Mesenteric fat pad (tissue), 1 donor: ENCODE measurements around the gene RADIL. TPM values are rescaled to one million over a fixed set of nuclear protein-coding genes. Genes with fewer than 3 reads are reported as not detected.
"Not testable (repeated sequence)": the region's sequence is repeated elsewhere in the genome, so short reads cannot be mapped to it uniquely, and the experiment has no call there.

ENCODE experiments used
- DNase-seq: peaks from one replicate; pipeline ENCODE4 v3.0.0-alpha.2; 2020; ENCODE audit warnings: low spot score
- long read RNA-seq: library from polyadenylated mRNA; unstranded; transcript quantifications from one replicate; pipeline ENCODE4 v2.0.0, GENCODE V29; 2020
- total RNA-seq: library from RNA; stranded (reverse); fragmentation: NEBNext Ultra II Directional; extraction: Animal tissue kit (Norgen Biotek cat#: 25700); gene quantifications from one replicate; pipeline ENCODE4 v1.2.1, GENCODE V29; 2021
- donor health status: DM: yes; HTN: yes; CAD: no.

Gene RADIL
- total RNA-seq: 6.1 TPM
- long read RNA-seq, partial matches to known transcripts: 14 of 15 reads
- long read RNA-seq, other reads (novel, unspliced or antisense): 1 of 15 reads

GRCh38 chr7:4883372-4884144 lies at the start of gene RADIL:
TSS of gene RADIL (minus strand) at chr7:4883716. CDS start at chr7:4878139, 5,577 bp downstream.
- DNase-seq: peak; percentile 94

GRCh38 chr7:4931943-4932342 lies 48.4 kb upstream of the RADIL start:
- no peak for DNase-seq

- no peak for DNase-seq
Observed at GRCh38 chr7:4929005-4929404, 45.5 kb upstream of the RADIL start.

GRCh38 chr7:4928445-4928844 lies 44.9 kb upstream of the RADIL start:
- DNase-seq: no peak

- no peak for DNase-seq
Observed at GRCh38 chr7:4919969-4920766, 36.7 kb upstream of the RADIL start.

- DNase-seq: no peak
Observed at GRCh38 chr7:4916113-4916512, 32.6 kb upstream of the RADIL start.

GRCh38 chr7:4911111-4911828 lies 27.8 kb upstream of the RADIL start:
- no peak for DNase-seq

GRCh38 chr7:4906682-4907081 lies 23.2 kb upstream of the RADIL start:
- DNase-seq: no peak

- DNase-seq: no peak
Observed at GRCh38 chr7:4905171-4905570, 21.7 kb upstream of the RADIL start.

GRCh38 chr7:4904346-4904745 lies 20.8 kb upstream of the RADIL start:
- DNase-seq: no peak

GRCh38 chr7:4895766-4896165 lies 12.2 kb upstream of the RADIL start:
- no peak for DNase-seq

- DNase-seq: no peak
Observed at GRCh38 chr7:4894482-4894881, 11.0 kb upstream of the RADIL start.

- no peak for DNase-seq
Observed at GRCh38 chr7:4893929-4894475, 10.5 kb upstream of the RADIL start.

- not testable (repeated sequence) for DNase-seq
Observed at GRCh38 chr7:4893188-4893587, 9.7 kb upstream of the RADIL start.

GRCh38 chr7:4891522-4891921 lies 8.0 kb upstream of the RADIL start:
- DNase-seq: not testable (repeated sequence)

- DNase-seq: no peak
Observed at GRCh38 chr7:4889682-4890081, 6.2 kb upstream of the RADIL start.

GRCh38 chr7:4888161-4888560 lies 4.6 kb upstream of the RADIL start:
- DNase-seq: no peak

- no peak for DNase-seq
Observed at GRCh38 chr7:4886671-4887070, 3.2 kb upstream of the RADIL start.

GRCh38 chr7:4885317-4885807 lies 1.8 kb upstream of the RADIL start:
- no peak for DNase-seq

- DNase-seq: no peak
Observed at GRCh38 chr7:4884164-4884563, 648 bp upstream of the RADIL start.

GRCh38 chr7:4883033-4883371 lies 514 bp downstream of the RADIL start:
- DNase-seq: no peak
